ENCODE measurements around the gene PKIB.
A peak's percentile ranks its signal among the peaks of the same experiment; 100 is the strongest.

PKIB gene

DNA sequence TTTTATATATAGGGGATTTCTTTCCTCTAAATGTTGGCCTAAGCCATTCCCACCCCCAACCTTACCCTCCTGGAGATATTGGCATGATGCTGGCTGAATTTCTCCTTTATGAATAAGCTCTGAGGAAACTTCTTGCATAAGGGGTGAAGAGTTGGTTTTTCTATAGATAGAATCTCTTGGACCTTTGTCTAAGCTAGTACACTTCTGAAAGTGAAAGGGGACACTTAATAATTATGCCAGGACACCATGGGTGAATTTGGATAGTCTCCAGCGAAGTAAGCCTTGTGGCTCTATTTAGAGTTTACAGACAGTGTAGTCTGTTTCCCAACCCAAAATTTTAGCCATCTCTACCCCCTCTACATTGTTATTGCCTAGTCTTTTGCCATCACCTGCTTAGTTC is 142.3 kb downstream of the PKIB start:
- no peak for DNase-seq

DNA sequence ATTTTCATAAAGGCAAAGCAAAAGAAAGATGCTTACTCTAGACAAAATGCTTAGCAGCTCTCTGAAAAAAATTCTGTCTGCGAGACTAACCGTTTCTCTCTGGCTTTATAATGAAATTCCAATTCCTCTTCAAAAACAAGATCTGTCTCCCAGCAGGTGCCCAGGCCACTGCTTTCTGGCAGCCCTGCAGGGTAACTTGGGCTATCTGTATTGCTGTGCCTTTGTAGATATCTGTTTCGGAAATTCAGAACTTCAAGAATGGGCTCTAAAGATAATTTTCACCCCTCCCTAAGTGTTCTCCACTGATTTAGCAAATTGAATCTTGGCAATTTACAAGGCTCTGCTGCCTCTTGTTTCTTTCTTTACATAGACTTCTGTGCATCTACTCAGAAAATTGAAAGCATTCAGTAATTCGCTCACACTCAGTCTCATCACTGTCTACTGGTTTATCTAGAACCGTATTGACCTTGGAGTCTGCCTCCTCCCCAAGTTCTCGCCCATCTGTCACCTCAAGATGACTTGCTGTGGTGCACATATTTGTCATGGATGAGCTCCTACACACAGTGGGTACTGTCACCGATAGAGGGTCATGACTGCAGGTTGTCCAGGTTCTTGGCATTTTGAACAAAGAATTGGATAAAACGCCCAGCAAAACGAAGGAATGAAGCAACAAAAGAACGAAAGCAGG is 142.9 kb downstream of the PKIB start:
- no peak for DNase-seq

DNA sequence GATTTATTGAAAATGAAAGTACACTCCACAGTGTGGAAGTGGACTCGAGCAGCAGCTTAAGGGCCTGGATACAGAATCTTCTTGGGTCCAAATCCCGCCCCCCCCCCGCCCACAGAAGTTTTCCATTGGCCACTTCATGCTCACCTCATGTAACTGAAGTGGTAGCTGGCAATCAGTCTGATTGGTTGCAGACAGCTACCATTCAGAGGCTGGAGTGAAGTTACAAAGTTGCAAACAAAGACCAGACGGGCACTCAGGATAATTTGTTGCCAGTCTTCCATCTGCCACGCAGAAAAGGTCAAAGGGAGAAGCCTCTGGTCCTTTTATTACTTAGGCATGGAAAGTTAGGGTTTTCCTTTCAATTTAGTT is 143.5 kb downstream of the PKIB start:
- peak; percentile 39 for DNase-seq

DNA sequence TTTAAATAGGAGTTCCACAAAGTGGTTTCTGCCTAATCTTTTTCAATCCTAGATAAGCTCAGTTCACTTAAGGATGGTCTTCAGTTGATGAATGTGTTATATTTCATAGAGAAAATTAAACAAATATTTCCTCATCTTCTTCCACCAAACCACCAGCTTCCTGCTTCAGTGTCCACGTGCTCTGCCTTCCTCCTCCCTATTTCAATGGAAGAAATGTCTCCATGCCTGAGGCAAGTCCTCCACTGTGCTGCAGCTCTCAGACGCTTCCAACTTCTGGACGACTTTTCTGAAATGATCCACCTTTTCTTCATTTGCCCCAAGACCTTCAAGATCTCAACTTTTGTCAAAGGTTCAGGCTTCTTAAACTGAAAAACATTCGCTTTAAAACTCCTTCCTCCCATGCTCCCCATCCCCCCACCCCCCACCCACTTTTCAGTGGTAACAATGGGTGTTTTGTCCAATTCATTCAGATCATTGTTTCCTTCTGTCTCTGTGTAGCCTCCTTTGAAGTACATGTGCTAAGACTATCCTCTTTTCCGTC is 144.1 kb downstream of the PKIB start:
- no peak for DNase-seq

DNA sequence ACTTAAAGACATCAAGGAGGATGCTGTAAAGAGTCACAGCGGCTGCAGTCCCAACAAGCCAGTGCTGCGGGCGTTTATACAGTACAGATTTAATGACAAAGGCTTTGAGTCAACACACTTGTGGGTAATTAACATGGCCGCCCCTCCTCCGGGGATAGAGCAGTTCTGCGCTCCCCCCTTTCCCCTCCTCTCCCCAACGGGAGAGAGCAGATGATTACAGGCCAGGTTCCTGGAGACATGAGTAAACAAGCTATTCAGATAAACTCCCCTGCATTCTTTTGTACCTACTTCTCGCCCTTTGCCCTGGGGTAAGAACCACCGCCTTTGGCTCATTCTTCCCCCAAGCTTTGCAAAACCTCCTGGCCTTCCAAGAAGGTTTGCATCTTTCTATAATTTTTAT is 145.7 kb downstream of the PKIB start:
- no peak for DNase-seq

DNA sequence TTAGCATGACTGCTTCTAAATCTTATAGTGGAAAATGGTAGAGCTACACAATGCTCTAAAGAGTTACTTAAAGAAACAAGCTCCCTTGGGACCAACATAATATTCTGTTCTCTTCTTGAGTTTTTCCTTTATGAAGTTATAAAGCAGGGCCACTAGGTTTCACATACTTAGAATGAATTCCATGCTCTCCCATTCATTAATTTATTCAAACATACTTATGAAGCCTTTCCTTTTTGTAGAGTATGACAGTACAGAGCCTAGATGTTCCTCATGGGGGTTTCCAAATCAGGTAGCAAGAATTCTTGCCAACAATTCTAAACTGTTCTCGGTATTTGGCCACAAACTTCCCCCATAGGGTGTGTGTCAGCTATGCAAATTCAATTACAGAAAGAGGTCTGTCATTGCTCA is 148.7 kb downstream of the PKIB start:
- DNase-seq, result no peak

DNA sequence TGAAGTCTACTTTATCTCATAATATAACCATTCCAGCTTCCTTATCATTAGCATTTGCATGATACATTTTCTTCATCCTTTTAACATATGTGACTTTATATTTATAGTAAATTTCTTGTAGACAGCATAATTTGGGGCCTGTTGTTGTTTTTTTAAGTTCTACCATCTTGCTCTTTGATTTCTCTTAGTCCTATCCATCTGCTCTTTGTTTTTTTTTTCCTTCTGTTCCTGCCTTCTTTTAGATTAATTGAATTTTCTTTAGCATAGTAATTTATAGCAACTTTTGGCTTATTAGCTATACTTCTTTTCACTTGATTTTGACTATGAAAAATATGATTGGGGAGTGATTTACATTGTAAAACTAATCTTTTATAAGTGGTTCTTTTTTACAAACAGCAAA is 150.1 kb downstream of the PKIB start:
- no peak for DNase-seq

DNA sequence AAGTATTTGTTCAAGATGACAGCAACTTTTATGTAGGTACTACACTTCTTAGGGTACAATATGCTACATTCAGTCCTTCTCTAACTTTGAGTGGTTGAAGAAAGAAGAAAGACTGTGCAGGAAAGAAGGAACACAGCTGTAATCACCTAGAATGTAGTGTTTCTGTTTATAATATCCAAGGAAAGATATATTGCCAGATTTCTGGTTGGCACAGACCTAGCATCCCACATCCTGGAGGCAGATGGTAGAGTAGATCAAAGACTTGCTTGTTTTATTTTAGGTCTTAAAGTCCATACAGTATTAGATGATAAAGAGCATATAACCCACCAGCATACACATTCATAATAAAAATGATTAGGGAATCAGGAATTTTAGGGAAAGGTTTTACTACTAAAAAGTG is 156.1 kb downstream of the PKIB start:
- DNase-seq, result no peak

DNA sequence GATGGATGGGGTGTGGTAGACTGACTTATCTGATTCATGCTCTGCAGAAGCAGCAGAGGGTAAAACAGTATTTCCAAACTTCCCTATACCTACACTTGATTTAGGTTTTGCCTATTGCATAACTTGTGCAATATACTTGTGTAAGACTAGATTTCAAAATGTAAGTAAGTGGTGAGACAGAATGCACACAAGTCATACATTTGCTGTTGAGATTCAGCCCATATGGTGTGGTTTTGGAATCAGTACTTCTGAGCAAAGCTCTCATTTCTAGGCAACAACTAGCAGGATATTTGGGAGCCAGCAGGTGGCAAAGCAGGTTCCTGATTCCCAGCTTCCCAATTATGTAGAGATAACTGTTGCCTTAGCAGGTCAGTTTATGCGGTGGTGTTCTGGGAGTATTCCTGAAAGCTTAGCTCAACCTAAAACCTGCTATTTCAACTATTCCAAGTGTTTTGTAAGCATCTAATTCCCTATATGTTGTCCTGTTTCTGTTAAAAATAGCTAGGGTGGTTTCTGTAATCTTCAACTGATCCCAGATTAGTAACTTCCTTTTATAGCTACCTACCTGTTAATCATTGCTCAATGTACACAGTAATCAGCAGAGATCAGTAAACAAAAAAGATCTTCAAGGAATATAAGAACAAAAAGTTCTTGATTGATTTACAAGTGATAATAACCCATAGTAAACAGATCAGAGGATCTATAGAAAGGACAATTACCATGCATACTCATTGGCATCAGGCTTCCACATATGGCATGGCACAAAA is 160.8 kb downstream of the PKIB start:
- DNase-seq, result no peak

DNA sequence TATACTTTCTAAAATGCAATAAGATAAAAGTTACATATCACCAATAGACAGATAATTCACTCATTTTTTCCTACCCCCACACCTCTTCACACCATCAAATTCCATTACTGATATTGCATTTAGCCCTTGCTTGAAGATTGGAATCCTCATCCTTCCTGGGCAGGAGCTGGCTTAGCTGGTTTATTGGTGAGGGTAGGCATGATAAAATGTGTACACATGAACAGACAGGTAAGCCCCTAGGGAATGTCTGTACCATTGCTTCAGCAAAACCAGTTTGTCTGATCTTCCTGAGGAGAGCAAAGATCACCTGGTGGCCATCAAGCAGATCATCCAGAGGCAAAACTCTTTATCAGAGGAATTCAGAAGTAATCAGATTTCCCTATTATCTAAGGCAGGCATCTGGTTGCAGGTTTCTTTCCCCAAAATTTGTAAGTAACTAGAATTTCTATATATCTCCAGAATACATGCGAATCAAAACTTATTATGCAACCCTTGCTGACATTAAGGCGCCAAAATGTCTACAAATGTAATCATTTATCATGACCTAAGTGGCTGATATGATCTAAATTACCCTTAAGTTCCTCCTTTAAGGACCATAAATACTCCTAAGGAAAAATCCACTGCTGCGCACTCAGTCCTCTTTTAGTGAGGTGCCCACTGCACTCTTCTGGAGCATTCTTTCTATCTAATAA is 162.7 kb downstream of the PKIB start:
- no peak for DNase-seq
